WI38 (cell line): ENCODE measurements around the gene AP1S3.
"Not testable (repeated sequence)": the region's sequence is repeated elsewhere in the genome, so short reads cannot be mapped to it uniquely, and the experiment has no call there.

Source experiments
- H3K4me3 ChIP-seq: 2 replicates; pipeline ENCODE4 v1.5.1; 2011; ENCODE audit warnings: low read depth, mild to moderate bottlenecking, control low read depth, low read length
- TF ChIP-seq, protein P1 (sequence below): IDR thresholded peaks from 2 replicates; pipeline ENCODE4 v1.5.1; 2012; ENCODE audit warnings: low read depth, mild to moderate bottlenecking, control low read depth, low read length

Gene AP1S3

DNA sequence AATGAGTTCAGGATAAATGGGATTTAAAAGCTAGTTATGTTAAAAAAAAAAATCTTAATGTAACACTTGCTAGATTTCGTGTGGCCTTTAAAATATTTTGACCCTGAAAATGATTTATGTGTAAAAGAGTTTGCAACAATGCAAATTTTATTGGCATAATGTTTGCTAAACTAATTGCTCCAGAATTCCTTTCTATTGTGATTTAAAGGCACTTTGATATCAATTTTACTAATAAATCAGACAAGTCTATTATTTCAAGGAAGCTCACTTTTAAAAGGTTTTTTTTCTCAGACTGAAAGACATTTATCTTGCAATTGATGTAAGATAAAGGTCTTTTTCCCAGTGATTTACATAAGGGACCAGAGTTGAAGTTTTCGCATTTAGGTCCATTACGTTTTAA, 17.5 kb downstream of the AP1S3 start:
- TF ChIP-seq, protein P1, sequence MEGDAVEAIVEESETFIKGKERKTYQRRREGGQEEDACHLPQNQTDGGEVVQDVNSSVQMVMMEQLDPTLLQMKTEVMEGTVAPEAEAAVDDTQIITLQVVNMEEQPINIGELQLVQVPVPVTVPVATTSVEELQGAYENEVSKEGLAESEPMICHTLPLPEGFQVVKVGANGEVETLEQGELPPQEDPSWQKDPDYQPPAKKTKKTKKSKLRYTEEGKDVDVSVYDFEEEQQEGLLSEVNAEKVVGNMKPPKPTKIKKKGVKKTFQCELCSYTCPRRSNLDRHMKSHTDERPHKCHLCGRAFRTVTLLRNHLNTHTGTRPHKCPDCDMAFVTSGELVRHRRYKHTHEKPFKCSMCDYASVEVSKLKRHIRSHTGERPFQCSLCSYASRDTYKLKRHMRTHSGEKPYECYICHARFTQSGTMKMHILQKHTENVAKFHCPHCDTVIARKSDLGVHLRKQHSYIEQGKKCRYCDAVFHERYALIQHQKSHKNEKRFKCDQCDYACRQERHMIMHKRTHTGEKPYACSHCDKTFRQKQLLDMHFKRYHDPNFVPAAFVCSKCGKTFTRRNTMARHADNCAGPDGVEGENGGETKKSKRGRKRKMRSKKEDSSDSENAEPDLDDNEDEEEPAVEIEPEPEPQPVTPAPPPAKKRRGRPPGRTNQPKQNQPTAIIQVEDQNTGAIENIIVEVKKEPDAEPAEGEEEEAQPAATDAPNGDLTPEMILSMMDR: no peak
- H3K4me3 ChIP-seq: no peak overlapping the region

DNA sequence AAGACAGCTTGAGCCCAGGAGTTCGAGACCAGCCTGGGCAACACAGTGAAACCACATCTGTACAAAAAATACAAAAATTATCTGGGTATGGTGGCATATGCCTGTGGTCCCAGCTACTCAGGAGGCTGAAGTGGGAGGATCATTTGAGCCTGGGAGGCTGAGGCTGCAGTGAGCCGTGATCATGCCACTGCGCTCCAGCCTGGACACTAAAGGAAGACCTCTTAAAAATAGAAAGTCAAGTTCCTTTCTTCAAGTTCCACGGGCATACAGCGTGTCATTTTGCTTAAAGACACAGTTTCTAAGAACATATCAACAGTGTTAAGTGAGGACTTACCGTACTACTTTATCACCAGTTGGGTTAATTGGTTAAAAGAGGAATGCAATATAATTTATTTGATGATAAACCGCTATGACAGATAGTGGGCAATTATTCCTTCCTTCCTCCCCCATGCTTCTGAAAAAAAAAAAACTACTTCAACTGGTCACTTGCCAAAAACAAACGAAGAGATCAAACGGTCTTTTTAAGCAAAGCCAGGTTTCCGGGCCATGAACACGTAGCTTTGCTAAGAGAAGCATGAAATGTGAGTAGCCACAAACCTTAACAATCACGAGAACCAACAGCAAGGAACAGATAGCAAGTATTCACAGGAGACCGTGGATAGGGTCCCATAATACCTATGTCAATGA, 21.4 kb downstream of the AP1S3 start:
- TF ChIP-seq, protein P1: no peak
- H3K4me3 ChIP-seq: no peak overlapping the region

DNA sequence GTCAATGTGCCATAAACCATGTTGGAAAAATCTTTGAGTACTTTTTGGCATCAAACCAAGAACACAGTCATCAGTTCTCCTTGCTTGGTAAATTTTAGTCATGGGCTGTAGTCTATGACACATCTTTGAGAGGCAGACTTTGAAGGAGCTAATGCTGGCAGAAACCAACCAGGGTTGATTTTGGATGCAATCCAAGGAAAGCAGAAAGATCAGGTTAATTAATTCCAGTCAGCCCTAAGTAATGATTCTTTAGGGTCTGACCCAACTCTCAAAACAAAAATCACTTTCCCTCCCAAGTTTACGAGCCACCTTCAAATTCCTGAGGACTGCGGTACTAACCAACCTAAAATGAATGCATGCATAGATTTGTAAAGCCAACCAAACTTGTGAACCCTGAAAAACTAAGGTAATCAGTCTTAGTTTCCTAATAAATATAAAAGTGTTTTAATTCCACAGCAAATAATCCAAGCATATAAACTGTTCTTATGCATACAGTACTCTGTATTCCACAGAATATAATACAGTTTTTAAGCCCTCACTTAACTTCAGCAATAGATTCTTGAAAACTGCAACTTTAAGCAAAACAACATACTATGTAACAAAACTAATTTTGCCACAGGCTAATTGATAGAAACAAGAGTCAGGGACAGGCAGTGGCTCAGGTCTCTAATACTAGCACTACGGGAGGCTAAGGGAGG, 22.0 kb downstream of the AP1S3 start:
- no peak overlapping the region for H3K4me3 ChIP-seq

DNA sequence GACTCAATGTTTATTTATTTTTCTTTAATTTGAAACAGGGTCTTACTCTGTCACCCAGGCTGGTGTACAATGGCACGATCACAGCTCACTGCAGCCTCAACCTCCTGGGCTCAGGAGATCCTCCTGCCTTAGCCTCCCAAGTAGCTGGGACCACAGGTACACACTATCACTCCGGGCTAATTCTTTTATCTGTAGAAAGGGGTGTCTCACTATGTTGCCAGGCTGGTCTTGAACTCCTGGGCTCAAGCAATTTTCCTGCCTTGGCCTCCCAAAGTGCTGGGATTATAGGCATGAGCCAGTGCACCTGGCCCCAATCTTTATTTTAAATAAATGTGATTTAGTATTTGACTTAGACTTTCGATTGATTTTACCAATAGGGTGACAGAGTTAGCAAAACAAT, 22.6 kb downstream of the AP1S3 start:
- not testable (repeated sequence) for H3K4me3 ChIP-seq

More for the DNA sequence above, 22.0 kb downstream of the AP1S3 start:
- TF ChIP-seq, protein P1: no peak

DNA sequence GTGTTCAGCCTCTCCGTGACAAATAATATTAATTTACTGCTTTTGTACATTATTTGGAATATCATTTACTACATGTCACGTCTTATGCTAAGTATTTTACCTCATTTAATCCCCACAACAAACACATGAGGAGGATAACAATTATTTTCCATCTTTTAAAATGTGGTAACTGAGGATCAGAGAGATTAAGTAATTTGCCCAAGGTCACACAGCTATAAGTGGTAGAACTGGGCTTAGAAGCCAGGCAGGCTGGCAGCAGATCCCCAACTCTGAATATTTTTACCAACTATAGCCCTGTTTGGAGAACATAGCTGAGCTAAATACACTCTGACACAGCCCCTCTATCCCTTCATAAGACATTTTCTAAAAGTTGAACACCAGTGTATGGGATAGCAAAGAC, 24.1 kb downstream of the AP1S3 start:
- TF ChIP-seq, protein P1: no peak
- H3K4me3 ChIP-seq: no peak overlapping the region

DNA sequence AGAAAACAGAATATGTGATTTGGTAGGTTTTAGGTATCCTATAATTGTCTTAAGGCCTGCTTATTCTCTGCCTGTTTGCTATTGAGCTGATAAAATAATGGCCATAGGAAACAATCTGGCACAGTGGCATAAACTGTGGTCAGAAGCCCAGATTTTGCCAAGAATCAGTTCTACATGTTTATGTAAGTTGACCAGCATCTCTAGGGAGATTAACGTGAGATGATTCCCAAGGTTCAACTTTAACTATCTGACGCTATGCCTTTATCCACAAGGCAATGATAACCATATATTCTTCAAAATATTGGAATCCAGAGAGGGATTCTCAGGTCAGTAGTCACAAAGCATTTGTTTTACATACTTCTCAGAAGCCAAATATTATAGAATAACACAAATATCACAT, 25.6 kb downstream of the AP1S3 start:
- TF ChIP-seq, protein P1: no peak
- H3K4me3 ChIP-seq: no peak overlapping the region

DNA sequence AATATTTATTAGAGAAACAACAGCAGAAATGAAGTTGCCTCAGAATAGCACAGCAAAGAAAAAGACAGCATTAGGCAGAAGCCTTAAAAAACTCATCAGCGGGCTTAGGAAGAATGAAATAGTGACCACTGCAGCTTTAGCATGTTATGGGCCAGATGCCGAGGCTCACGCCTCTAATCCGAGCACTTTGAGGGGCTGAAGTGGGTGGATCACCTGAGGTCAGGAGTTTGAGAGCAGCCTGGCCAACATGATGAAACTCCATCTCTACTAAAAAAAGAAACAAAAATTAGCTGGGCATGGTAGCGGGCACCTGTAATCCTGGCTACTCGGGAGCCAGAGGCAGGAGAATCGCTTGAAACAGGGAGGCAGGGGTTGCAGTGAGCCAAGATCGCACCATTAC, 32.4 kb downstream of the AP1S3 start:
- TF ChIP-seq, protein P1: no peak
- no peak overlapping the region for H3K4me3 ChIP-seq
